HG03175 (cell line): ENCODE measurements around the gene TMC6.
"Not testable (repeated sequence)": the region's sequence is repeated elsewhere in the genome, so short reads cannot be mapped to it uniquely, and the experiment has no call there.

ENCODE experiments used
- ATAC-seq: cut with Tn5 transposase; IDR thresholded peaks from one replicate; pipeline ENCODE4 v1.9.1; 2021; ENCODE audit warnings: mild to moderate bottlenecking, moderate library complexity; ENCODE audit not compliant: unreplicated experiment

Gene TMC6

GRCh38 chr17:78128551-78129350 is at the start of gene TMC6:
TMC6 (minus strand) TSS chr17:78128755; CDS start chr17:78126832, 1,923 bp downstream.
- ATAC-seq, result peak; percentile 21

- ATAC-seq, result no peak
Observed at GRCh38 chr17:78176548-78177025, 48.0 kb upstream of the TMC6 start.

- ATAC-seq, result no peak
Observed at GRCh38 chr17:78175643-78175981, 47.1 kb upstream of the TMC6 start.

- no peak for ATAC-seq
Observed at GRCh38 chr17:78174870-78175642, 46.5 kb upstream of the TMC6 start.

GRCh38 chr17:78174346-78174869 is 45.9 kb upstream of the TMC6 start:
- no peak for ATAC-seq

- ATAC-seq, result peak; percentile 46
Observed at GRCh38 chr17:78173097-78173715, 44.7 kb upstream of the TMC6 start.

- ATAC-seq, result no peak
Observed at GRCh38 chr17:78172249-78173051, 43.9 kb upstream of the TMC6 start.

GRCh38 chr17:78171591-78172248 is 43.2 kb upstream of the TMC6 start:
- not testable (repeated sequence) for ATAC-seq

- ATAC-seq, result no peak
Observed at GRCh38 chr17:78170692-78171590, 42.4 kb upstream of the TMC6 start.

GRCh38 chr17:78168903-78169793 is 40.6 kb upstream of the TMC6 start:
- peak; percentile 24 for ATAC-seq

- ATAC-seq, result peak; percentile 62
Observed at GRCh38 chr17:78168242-78168902, 39.8 kb upstream of the TMC6 start, which contains the start of gene SYNGR2. SYNGR2 (plus strand) TSS chr17:78168581; CDS start chr17:78168617, 36 bp downstream.

GRCh38 chr17:78166416-78166815 is 37.9 kb upstream of the TMC6 start:
- no peak for ATAC-seq

GRCh38 chr17:78164748-78165607 is 36.4 kb upstream of the TMC6 start:
- no peak for ATAC-seq

- no peak for ATAC-seq
Observed at GRCh38 chr17:78163881-78164747, 35.6 kb upstream of the TMC6 start.

- no peak for ATAC-seq
Observed at GRCh38 chr17:78159575-78160158, 31.1 kb upstream of the TMC6 start.
